Parathyroid adenoma (tissue), 2 donors: ENCODE results near the gene ZNF202.
A peak's percentile ranks its signal among the peaks of the same experiment; 100 is the strongest.
"Not testable (repeated sequence)": the region's sequence is repeated elsewhere in the genome, so short reads cannot be mapped to it uniquely, and the experiment has no call there.

Experiments
- H2AFZ ChIP-seq: fragments of 300-600 bp; sonication (generic); one replicate; pipeline ENCODE4 v1.7.0; 2017; ENCODE audit warnings: antibody characterized with exemption, mild to moderate bottlenecking
- H3K27ac ChIP-seq: fragments of 300-600 bp; sonication (generic); one replicate; pipeline ENCODE4 v1.7.0; 2017
- H3K27me3 ChIP-seq: fragments of 300-600 bp; sonication (generic); one replicate; pipeline ENCODE4 v1.7.0; 2017; ENCODE audit warnings: low read length; ENCODE audit not compliant: control insufficient read depth, insufficient read depth
- H3K36me3 ChIP-seq: fragments of 300-600 bp; sonication (generic); one replicate; pipeline ENCODE4 v1.7.0; 2017; ENCODE audit warnings: low read length; ENCODE audit not compliant: control insufficient read depth, insufficient read depth
- H3K4me1 ChIP-seq: fragments of 300-600 bp; sonication (generic); one replicate; pipeline ENCODE4 v1.7.0; 2017; ENCODE audit warnings: control low read depth
- H3K4me2 ChIP-seq: fragments of 300-600 bp; sonication (generic); one replicate; pipeline ENCODE4 v1.7.0; 2017; ENCODE audit warnings: low read length
- H3K4me3 ChIP-seq: fragments of 300-600 bp; sonication (generic); one replicate; pipeline ENCODE4 v1.7.0; 2017; ENCODE audit warnings: low read depth, low read length
- H3K79me2 ChIP-seq: fragments of 300-600 bp; sonication (generic); one replicate; pipeline ENCODE4 v1.7.0; 2017; ENCODE audit warnings: control low read depth
- H3K9ac ChIP-seq: fragments of 300-600 bp; sonication (generic); one replicate; pipeline ENCODE4 v1.7.0; 2017; ENCODE audit warnings: mild to moderate bottlenecking
- H3K9me3 ChIP-seq: fragments of 300-600 bp; sonication (generic); one replicate; pipeline ENCODE4 v1.7.0; 2017; ENCODE audit warnings: low read length; ENCODE audit not compliant: control insufficient read depth
- CTCF ChIP-seq: fragments of 300-600 bp; sonication (generic); IDR thresholded peaks from one replicate; pipeline ENCODE4 v1.7.0; 2017; ENCODE audit warnings: antibody characterized with exemption, mild to moderate bottlenecking
- donor health status: primary hyperparathyroidism.

The ZNF202 gene

GRCh38 chr11:123718469-123718868 is 23.0 kb downstream of the ZNF202 start:
- Histone ChIP-seq H3K36me3 (no peaks in the 10 kb centered on the region), H3K4me2 (no peak overlapping the region), H3K27me3 (no peaks in the 10 kb centered on the region), H3K79me2 (no peaks in the 10 kb centered on the region), H3K4me1 (no peaks in the 10 kb centered on the region), H3K9ac (no peak overlapping the region), H3K4me3 (no peak overlapping the region), H2AFZ (no peak overlapping the region), H3K9me3 (no peaks in the 10 kb centered on the region), H3K27ac (no peak overlapping the region)
- TF ChIP-seq CTCF: no peak

- H3K27ac ChIP-seq: no peak overlapping the region
- H3K4me1 ChIP-seq: no peaks in the 10 kb centered on the region
- H3K4me2 ChIP-seq: no peak overlapping the region
- no peaks in the 10 kb centered on the region for H3K79me2 ChIP-seq
- no peaks in the 10 kb centered on the region for H3K9me3 ChIP-seq
- H2AFZ ChIP-seq: no peak overlapping the region
- no peaks in the 10 kb centered on the region for H3K27me3 ChIP-seq
- no peaks in the 10 kb centered on the region for H3K36me3 ChIP-seq
- H3K9ac ChIP-seq: no peak overlapping the region
- TF ChIP-seq CTCF: no peak
- H3K4me3 ChIP-seq: no peak overlapping the region
These were observed 23.4 kb downstream of the ZNF202 start for GRCh38 chr11:123718063-123718462.

GRCh38 chr11:123712627-123713026 is 28.8 kb downstream of the ZNF202 start:
- not testable (repeated sequence) for H2AFZ ChIP-seq, H3K9ac ChIP-seq, H3K4me2 ChIP-seq, H3K27ac ChIP-seq, H3K79me2 ChIP-seq, H3K4me3 ChIP-seq, H3K4me1 ChIP-seq, H3K27me3 ChIP-seq, H3K9me3 ChIP-seq, H3K36me3 ChIP-seq

- H3K4me3 ChIP-seq: no peak overlapping the region
- TF ChIP-seq CTCF: peak; percentile 67
- H3K9ac ChIP-seq: no peak overlapping the region
- no peaks in the 10 kb centered on the region for H3K79me2 ChIP-seq
- no peaks in the 10 kb centered on the region for H3K27me3 ChIP-seq
- H3K36me3 ChIP-seq: no peaks in the 10 kb centered on the region
- H3K27ac ChIP-seq: no peak overlapping the region
- H3K9me3 ChIP-seq: no peaks in the 10 kb centered on the region
- peaks cover 6% of the 10 kb centered on the region for H3K4me1 ChIP-seq
- H3K4me2 ChIP-seq: no peak overlapping the region
- no peak overlapping the region for H2AFZ ChIP-seq
These were observed 33.8 kb downstream of the ZNF202 start for GRCh38 chr11:123707606-123708205.

GRCh38 chr11:123707206-123707605 is 34.3 kb downstream of the ZNF202 start:
- Histone ChIP-seq H3K4me3 (no peak overlapping the region), H3K27me3 (no peaks in the 10 kb centered on the region), H3K36me3 (no peaks in the 10 kb centered on the region), H3K9me3 (no peaks in the 10 kb centered on the region), H3K79me2 (no peaks in the 10 kb centered on the region), H3K27ac (no peak overlapping the region), H3K4me1 (peaks cover 6% of the 10 kb centered on the region), H2AFZ (no peak overlapping the region), H3K4me2 (no peak overlapping the region), H3K9ac (no peak overlapping the region)
- TF ChIP-seq CTCF: no peak
